GM12878 (cell line): ENCODE data around the gene TK2. TPM values are rescaled to one million over a fixed set of nuclear protein-coding genes. Genes with fewer than 3 reads are reported as not detected.

Experiments used
- EP300 ChIP-seq, 2 experiments: fragments of 150-350 bp in 1 of 2; IDR thresholded peaks; 2 replicates each; pipeline ENCODE4 v1.6.1; 2011 to 2012; ENCODE audit warnings: low read depth in 2 of 2, low read length in 2 of 2, borderline replicate concordance in 1 of 2, improper control_type of control experiment in 1 of 2, inconsistent platforms in 1 of 2; ENCODE audit not compliant: control insufficient read depth in 1 of 2
- LARP7 ChIP-seq: fragments of 450-650 bp; IDR thresholded peaks from 2 replicates; pipeline ENCODE4 v1.6.1; 2017; ENCODE audit warnings: mild to moderate bottlenecking
- SKIL ChIP-seq: fragments of 450-650 bp; IDR thresholded peaks from 2 replicates; pipeline ENCODE4 v1.6.1; 2017; ENCODE audit warnings: mild to moderate bottlenecking, low read depth, inconsistent platforms; ENCODE audit not compliant: poor library complexity, severe bottlenecking
- STAT1 ChIP-seq: fragments of 450-650 bp; conservative IDR thresholded peaks from 2 replicates; pipeline ENCODE4 v1.6.1; 2014; ENCODE audit warnings: antibody characterized with exemption, mild to moderate bottlenecking
- TBL1XR1 ChIP-seq: IDR thresholded peaks from 2 replicates; pipeline ENCODE4 v1.6.1; 2012; ENCODE audit warnings: low read depth, low read length, improper control_type of control experiment
- ZBTB4 ChIP-seq: fragments of 450-650 bp; formaldehyde crosslinking; IDR thresholded peaks from 2 replicates; pipeline ENCODE4 v1.4.0; 2022; ENCODE audit warnings: mild to moderate bottlenecking, moderate library complexity
- ZNF622 ChIP-seq: fragments of 450-650 bp; IDR thresholded peaks from 2 replicates; pipeline ENCODE4 v1.6.1; 2017; ENCODE audit warnings: mild to moderate bottlenecking, inconsistent platforms
- ZNF687 ChIP-seq: fragments of 450-650 bp; IDR thresholded peaks from 2 replicates; pipeline ENCODE4 v1.6.1; 2017; ENCODE audit warnings: mild to moderate bottlenecking, moderate library complexity
- polyA plus RNA-seq, 11 experiments: library from polyadenylated mRNA; depleted of rRNA in 4 of 11; unstranded in 6 of 11; stranded (reverse) in 5 of 11; fragments of >200 nt; fragmentation: Nextera tagmentation in 4 of 11; fragmentation: Illumina TruSeq in 1 of 11; extraction: Ambion mirVana in 4 of 11; extraction: Trizol in 1 of 11; gene quantifications; 1 replicate in 1 of 11; 2 replicates in 10 of 11; pipeline versions ENCODE4 v1.2.1 to v1.2.3, GENCODE V29; 2011 to 2016; ENCODE audit warnings: inconsistent platforms in 2 of 11, missing spikeins in 2 of 11, low read depth in 1 of 11
- total RNA-seq, 4 experiments: library from RNA; depleted of rRNA in 3 of 4; stranded (reverse); fragments of >200 nt in 3 of 4; fragmentation: Illumina TruSeq in 1 of 4; extraction: Trizol in 1 of 4; gene quantifications; 2 replicates each; pipeline versions ENCODE4 v1.2.1 to v1.2.3, GENCODE V29; 2013 to 2021

Gene TK2
- total and polyA plus RNA-seq, 10 of the 15 experiments (the other 5 are each of a cell fraction or from before 2014, with no cell fraction given) = 1.3 to 12.4 (median 3.0) TPM

- TF ChIP-seq ZNF687 (no peak), ZNF622 (no peak), LARP7 (no peak), STAT1 (no peak), EP300 (IDR thresholded peaks at IDR 0.05; ENCODE audit: borderline replicate concordance in 1 of 2, control insufficient read depth in 1 of 2, low read depth in 2 of 2, low read length in 2 of 2) (no peak), SKIL (no peak), ZBTB4 (CRISPR knock-in tag) (no peak), TBL1XR1 (no peak)
These were observed 55.0 kb downstream of the TK2 start (continued) for GRCh38 chr16:66494916-66495315.
